NK-92 (cell line): Measurements from ENCODE around the gene G3BP1.
"Not testable (repeated sequence)": the region's sequence is repeated elsewhere in the genome, so short reads cannot be mapped to it uniquely, and the experiment has no call there.

Experiments used
- DNase-seq: peaks from one replicate; lab custom pipeline; 2025; ENCODE audit not compliant: unreplicated experiment; lab: John Stamatoyannopoulos, UW

Gene G3BP1

GRCh38 chr5:151751593-151751992 lies 20.2 kb upstream of the G3BP1 start:
- DNase-seq = no peak

GRCh38 chr5:151755383-151755782 lies 16.4 kb upstream of the G3BP1 start:
- DNase-seq = no peak

- DNase-seq = no peak
Measured at GRCh38 chr5:151757233-151758140, 14.3 kb upstream of the G3BP1 start.

- DNase-seq = no peak
Measured at GRCh38 chr5:151758141-151758429, 13.7 kb upstream of the G3BP1 start.

GRCh38 chr5:151758430-151759241 lies 13.1 kb upstream of the G3BP1 start, which contains the start of gene ATOX1:
ATOX1 (minus strand) TSS chr5:151758631; CDS start chr5:151758551, 80 bp downstream.
- DNase-seq = peak; percentile 27

- no peak for DNase-seq
Measured at GRCh38 chr5:151764801-151765200, 7.0 kb upstream of the G3BP1 start.

- DNase-seq = no peak
Measured at GRCh38 chr5:151766975-151767374, 4.8 kb upstream of the G3BP1 start.

GRCh38 chr5:151770383-151771258 lies 1.1 kb upstream of the G3BP1 start:
- DNase-seq = no peak

GRCh38 chr5:151772029-151772845 lies 483 bp downstream of the G3BP1 start:
- DNase-seq = no peak

- DNase-seq = no peak
Measured at GRCh38 chr5:151772846-151773561, 1.2 kb downstream of the G3BP1 start.

GRCh38 chr5:151773951-151774350 lies 2.2 kb downstream of the G3BP1 start:
- DNase-seq = no peak

GRCh38 chr5:151775025-151775606 lies 3.4 kb downstream of the G3BP1 start:
- no peak for DNase-seq

GRCh38 chr5:151779531-151780125 lies 7.9 kb downstream of the G3BP1 start:
- DNase-seq = no peak

- no peak for DNase-seq
Measured at GRCh38 chr5:151780348-151780747, 8.6 kb downstream of the G3BP1 start.

- no peak for DNase-seq
Measured at GRCh38 chr5:151781201-151781600, 9.4 kb downstream of the G3BP1 start.

- DNase-seq = not testable (repeated sequence)
Measured at GRCh38 chr5:151783664-151784063, 11.9 kb downstream of the G3BP1 start.

- DNase-seq = no peak
Measured at GRCh38 chr5:151784141-151784540, 12.4 kb downstream of the G3BP1 start.

GRCh38 chr5:151786468-151786867 lies 14.7 kb downstream of the G3BP1 start:
- DNase-seq = no peak

GRCh38 chr5:151787817-151788216 lies 16.1 kb downstream of the G3BP1 start:
- no peak for DNase-seq
